Activated CD4-positive, alpha-beta T cell treated with anti-CD3 and anti-CD28 coated beads for 24 hours (primary cell): ENCODE data around the gene ATP2B3.

Experiments used
- DNase-seq, 2 donors: peaks; one replicate each; pipeline ENCODE4 v3.0.0-alpha.2; 2020; ENCODE audit warnings: low read depth in 2 of 2

ATP2B3 gene

GRCh38 chrX:153488231-153488914 is 29.1 kb upstream of the ATP2B3 start:
- no peak for DNase-seq

DNA sequence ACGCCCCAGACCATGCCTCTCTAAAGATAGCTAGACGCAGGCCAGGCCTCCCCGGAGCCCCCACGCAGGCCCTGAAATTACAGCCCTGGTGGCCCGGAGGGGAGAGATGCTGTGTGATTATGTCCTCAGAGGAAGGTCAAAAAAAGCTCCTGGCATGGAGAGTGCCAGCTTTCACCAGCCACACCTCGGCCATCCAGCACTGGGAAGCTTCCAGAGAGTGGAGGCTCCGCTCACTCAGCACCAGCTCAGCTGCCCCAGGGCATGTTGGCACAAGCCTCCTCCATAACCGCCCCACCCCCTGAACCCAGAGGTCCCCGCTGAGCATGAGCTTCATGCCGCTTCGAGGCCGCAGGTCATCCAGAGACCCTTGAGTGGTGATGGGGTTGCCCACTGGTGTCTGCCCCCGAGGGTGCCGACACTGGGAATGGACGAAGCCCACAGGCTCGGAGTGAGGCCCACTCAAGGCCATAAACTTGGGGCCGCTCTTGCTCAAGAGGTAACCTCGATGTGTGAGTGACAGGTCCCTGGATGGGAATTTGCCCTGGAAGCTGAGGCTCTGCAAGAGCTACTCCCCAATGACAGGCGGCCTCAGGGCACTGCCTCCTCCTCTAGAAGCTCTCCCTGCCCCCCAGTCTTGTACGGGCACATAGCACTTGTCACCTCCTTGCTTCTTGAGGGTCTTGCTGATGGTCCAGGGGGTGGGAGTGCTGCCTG is 27.1 kb upstream of the ATP2B3 start:
- no peak for DNase-seq

DNA sequence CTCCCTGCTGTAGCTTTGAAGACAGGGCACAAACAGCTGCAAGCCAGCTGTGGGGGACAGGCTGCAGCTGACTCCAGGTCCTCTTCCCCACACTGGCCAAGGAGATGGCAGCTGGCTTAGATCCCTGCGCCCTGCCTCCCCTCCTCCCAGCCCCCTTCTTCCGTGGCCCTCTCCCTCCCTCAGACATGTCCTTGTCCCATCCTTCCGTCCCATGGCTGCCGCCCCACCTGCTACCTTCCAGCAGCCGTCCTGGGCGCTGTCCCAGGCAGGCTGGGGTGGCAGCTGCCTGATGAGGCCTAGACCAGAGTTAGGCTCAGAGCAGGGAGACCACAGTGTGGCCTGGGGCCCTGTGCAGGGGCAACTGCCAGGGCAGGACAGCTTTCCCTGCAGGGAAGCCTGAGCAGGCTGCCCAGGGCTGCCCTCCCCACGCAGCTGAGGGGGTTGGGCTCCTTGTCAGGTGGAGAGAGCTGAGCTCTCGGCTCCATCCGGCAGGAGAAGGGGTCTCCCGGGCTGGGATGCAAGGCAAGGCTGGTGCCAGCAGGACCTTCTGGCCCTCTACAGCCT is 26.0 kb upstream of the ATP2B3 start:
- DNase-seq, result no peak

GRCh38 chrX:153491918-153492317 is 25.5 kb upstream of the ATP2B3 start:
- DNase-seq, result no peak

DNA sequence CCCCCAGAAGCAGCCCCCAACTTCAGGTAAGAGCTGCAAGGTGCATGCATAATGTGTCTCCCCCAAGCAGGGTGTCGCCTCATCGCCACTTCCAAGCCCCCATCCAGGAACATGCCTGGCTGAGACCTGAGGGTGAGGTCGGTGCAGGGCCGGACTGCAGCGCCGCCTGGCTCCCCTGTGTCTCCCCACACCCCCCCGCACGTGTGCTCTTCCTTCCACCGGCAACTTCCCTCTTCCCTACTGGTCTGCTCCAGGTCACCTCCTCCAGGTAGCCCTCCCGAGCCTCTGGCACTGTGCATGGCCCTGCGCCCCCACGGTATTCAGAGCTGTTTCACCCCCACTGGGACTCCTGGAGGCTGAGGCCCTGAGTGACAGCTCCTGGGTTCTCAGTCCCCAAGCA is 24.9 kb upstream of the ATP2B3 start:
- no peak for DNase-seq

DNA sequence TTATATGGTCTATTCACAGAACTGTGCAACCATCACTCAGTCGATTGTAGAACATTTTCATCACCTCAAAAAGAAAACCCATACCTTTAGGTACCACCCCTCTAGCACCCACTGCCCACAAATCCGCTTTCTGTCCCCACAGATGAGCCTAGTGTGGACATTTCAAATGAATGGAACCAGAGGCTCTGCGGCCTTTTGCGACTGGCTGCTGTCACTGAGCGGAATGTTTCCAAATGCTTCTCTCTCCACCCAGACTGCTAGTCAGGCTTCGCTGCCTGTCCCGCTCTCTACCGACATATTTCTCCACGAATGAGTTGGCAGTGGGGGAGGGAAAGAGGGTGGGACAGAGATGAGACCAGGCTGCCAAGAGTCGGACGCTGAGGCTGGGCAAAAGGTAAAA is 24.4 kb upstream of the ATP2B3 start:
- DNase-seq, result no peak

GRCh38 chrX:153494061-153494460 is 23.4 kb upstream of the ATP2B3 start:
- DNase-seq, result no peak

DNA sequence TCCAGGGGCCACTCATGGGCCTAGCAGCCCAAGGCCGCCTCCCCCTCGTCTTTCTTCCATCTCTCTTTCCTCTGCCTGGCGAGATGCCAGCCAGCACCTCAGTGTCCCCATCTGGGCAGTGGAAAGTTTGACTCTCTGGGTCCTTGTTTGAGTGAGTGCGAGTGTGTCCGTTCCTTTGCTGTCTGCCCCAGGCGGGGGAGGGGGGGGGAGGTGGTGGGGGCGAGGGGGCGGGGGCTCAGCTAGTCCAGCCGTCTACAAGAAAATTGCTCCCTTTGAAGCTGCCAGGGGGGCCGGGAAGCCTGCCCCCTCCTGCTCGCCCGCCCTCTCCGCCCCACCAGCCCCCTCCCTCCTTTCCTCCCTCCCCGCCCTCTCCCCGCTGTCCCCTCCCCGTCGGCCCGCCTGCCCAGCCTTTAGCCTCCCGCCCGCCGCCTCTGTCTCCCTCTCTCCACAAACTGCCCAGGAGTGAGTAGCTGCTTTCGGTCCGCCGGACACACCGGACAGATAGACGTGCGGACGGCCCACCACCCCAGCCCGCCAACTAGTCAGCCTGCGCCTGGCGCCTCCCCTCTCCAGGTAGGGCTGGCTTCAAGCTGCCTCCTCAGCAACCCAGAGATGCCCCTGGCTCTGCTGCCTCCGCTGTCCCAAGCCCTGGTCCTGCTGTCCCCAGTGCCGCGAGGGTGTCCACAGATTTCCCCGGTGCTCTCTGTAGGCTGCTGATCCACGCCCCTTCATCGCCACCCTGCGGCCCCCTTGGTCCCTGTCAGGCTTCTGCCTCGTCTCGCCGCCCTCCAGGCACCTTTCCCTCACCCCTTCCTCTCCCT is 22.7 kb upstream of the ATP2B3 start, which contains the start of gene BGN:
Gene BGN, plus strand, starts transcription at position 440 of the 821 bp plus-strand sequence. CDS start 9,652 bp downstream, outside the sequence.
- DNase-seq, result no peak

- DNase-seq, result no peak
These were observed 22.1 kb upstream of the ATP2B3 start for GRCh38 chrX:153495362-153495751.

DNA sequence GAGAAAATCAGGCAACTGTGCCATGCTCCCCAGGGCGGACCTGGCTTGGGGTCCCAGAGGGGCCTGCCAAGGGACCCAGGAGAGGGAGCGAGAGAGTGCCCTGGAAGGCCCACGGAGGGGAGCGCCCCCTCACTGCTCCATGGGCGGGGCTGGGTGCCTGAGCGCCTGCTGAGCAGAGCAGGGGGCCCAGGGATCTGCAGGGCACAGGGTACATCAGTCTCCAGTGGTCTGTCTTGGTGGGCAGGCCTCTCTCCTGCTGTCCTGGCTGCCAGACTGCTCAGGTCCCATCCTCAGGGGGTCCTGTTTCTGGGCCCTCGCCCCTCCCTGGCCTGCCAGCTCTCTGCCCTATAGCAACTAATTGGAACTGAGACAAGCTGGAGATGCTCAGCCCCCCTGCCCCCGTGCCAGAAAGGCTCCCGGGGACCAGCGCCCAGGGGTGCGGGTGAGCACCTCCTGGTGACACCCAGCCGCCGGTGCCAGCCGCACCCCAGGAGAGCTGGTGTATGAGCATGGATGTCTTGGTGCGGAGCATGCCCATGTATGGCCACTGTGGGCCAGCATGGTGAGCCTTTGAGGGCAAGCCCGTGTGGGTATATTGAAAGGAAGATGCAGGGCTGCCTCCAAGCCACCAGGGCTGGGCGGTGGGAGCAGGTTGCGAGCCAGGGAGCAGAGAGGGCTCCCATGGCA is 21.4 kb upstream of the ATP2B3 start:
- DNase-seq, result no peak

DNA sequence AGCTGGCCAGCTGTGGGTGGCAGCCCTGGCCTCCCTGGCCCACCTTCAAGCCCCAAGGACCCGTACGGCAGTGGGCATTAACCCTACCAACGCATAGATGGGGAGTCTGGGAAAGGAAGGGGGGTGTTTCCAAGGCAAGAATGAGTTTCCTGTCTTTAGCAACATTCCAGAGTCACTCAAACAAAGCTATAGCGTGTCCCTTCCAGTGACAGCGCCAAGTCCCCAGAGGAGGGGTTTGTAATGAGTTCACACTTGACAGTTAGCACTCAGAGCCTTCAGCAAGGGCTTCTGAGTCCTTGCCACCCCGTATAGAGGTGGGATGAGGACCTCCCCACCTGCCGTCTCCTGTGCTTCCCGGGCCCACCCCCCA is 20.9 kb upstream of the ATP2B3 start:
- no peak for DNase-seq

- DNase-seq, result no peak
These were observed 19.0 kb upstream of the ATP2B3 start for GRCh38 chrX:153498453-153498852.

DNA sequence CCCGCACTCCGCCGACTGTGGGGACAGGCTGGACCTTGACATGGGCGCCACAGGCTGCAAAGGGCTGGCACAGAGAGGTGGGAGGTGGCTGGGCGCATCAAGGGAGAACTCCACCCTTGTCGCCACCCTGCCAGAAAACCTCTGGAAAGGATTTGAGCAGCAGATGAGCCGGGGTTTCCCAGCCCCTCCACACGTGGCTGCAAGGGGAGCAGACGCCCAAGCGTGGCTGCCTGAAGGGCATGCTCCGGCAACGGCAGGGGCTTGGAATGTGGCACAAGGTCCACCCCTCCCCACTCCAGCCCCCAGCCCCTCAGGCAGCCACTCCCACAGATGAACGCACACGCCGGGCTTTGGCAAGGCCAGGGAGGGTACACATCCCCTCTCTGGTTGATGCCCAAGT is 18.1 kb upstream of the ATP2B3 start:
- DNase-seq, result no peak

DNA sequence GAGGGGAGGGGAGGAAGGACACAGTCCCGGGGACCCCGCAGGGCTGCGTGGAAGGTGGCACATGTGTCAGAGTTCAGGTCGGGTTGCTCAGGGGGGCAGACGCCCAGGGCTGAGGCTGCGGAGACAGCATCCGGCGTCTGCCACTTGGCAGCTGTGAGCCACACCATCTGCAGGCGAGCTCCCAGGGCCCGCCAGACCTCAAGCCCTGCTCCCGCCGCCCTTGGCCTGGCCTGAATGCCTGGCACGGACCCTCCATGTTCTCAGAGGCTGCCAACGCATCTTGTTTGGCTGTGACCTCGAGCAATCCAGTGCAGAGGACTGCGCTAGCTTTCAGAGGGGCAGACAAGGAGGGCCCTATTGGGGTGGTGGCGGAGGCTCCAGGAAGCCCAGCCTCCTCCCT is 17.6 kb upstream of the ATP2B3 start:
- DNase-seq, result no peak

DNA sequence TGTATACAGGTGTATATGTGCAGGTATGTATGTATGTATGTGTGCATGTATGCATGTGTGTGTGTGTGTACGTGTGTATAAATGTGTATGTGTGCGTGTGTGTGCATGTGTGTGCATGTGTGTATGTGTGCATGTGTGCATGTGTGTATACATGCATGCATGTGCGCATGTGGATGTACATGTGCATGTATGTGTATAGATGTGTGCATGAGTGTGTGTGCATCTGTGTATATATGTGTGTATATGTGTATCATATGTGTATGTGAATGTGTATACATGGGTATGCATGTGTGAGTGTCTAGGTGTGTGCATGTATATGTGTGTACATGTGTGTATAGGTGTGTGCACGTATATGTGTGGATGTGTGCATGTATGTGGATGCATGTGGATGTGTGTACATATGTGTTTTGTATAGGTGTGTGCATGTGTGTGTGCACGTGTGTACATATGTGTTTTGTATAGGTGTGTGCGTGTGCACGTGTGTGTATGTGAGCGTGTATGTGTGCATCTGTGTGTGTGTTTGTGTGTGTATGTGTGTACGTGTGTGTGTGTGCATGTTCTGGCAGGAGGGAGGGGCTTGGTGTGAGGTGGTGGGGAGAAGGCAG is 16.7 kb upstream of the ATP2B3 start:
- DNase-seq, result no peak

GRCh38 chrX:153501530-153501929 is 15.9 kb upstream of the ATP2B3 start:
- DNase-seq, result no peak

GRCh38 chrX:153502131-153502530 is 15.3 kb upstream of the ATP2B3 start:
- no peak for DNase-seq

- no peak for DNase-seq
These were observed 14.6 kb upstream of the ATP2B3 start for GRCh38 chrX:153502796-153503195.

DNA sequence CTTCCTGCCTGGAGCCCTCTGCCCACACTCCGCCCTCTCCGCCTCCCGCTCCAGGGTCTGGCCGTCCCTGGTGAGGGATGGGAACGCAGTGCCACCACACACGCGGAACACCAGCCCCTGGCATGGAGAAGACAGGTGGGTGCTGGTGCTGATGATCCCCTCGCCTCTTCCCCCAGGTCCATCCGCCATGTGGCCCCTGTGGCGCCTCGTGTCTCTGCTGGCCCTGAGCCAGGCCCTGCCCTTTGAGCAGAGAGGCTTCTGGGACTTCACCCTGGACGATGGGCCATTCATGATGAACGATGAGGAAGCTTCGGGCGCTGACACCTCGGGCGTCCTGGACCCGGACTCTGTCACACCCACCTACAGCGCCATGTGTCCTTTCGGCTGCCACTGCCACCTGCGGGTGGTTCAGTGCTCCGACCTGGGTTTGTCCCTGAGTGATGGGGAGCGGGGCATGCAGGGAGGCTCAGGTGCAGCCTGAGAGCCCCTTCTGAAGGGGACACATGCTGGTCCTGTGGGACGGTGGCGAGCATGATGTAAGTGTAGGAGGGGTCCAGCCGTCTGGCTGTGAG is 12.9 kb upstream of the ATP2B3 start:
- no peak for DNase-seq

DNA sequence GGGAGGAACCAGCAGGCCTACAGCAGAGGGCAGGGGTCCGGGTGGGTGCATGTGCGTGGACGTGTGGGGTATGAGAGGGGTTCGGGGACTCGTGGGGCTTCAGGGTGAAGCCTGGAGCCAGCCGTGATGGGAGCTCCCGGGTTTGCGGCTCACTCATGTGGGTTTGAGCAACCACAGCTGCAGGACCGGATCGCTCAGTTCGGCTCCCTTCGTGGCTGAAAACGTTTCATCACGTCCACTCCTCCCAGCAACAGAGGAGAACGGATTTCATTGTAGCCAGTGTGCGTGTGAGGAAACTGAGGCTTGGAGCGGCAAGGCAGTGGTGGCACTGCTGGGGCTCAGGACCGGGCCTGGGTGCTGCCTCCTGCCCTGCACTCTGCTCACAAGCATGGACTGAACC is 12.1 kb upstream of the ATP2B3 start:
- DNase-seq, result no peak
